ENCODE results near the gene ZBTB18. TPM values are rescaled to one million over a fixed set of nuclear protein-coding genes. Genes with fewer than 3 reads are reported as not detected.

ZBTB18 gene
- total RNA-seq, 1 donor from 2014 or later: 13.4 TPM

DNA sequence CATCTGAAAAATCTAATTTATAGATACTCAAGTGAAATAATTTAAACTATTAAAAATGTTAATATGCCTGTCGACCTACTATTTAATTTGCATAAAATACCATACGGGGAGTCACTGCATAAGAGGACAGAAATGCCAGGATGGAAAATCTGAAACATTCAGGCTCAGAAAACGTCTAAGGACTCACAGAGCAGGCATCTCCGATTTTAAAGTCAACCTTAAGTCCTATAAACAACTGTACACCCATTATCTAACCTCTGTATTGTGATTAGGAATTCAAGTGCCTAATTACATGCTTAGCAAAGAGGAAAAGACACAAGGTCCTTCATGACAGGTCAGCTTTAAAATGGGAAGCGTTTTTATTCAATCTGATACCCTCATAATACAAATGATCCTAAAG is 49.2 kb downstream of the ZBTB18 start:
- no peak for ATAC-seq
- intact Hi-C loops (cut with DNase I): no loop called here
- DNase-seq (ENCODE audit: low spot score): no peak

DNA sequence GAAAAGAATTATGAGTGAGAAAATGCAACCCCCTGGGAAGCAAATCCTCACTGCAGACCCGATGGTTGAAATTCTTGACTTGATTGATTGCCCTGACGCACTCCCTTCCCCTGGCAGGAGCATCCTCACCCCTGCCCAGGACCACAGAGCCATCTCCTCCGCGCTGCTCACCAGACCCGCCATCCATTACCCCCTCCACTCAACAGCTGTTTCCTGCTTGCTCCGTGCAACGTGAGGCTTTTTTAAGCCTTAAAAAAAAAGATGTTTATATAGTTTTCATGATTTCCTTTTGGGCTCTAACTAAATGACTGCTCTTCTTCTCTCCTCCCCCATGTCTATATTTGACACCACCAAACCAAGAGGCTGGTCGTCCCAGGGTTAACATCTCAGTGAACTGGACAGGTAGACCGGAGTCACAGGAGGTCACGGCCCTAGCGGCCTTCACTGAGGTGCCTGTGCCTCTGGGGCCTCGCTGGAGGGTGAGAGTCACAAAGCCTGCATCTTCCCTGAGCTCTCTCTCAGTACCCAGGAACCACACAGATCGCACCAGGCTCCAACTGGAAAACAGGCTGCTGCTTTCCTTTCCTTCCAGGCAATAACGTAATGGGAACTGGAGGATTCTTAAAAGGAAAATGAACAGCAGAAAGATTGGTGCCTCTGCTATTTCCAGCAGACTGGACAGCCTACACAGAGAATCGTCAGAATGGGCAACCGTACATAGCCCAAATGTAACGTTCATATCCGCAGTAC is 49.8 kb downstream of the ZBTB18 start:
- intact Hi-C loops (cut with DNase I): no loop called here
- no peak for DNase-seq (ENCODE audit: low spot score)
- no peak for ATAC-seq

DNA sequence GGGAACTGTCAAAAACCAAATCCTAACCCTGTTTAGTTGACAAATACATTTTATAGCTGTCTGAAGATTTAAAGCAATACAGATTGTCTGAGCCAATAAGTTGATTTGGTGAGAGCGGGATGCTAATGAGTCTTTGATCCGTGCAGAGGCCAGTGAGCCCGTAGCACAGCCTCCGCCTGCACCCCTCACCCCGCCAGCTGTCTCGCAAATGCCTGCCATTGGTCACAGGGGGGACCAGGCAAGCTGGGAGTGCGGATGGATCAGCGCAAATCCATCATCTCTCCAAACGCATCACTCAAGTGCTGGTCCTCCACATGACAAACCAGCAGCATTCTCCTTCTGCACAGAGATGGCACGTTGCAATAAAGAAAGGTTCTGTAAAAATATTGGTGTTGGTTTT is 51.0 kb downstream of the ZBTB18 start:
- intact Hi-C loops (cut with DNase I): no loop called here
- no peak for ATAC-seq
- DNase-seq (ENCODE audit: low spot score): no peak

DNA sequence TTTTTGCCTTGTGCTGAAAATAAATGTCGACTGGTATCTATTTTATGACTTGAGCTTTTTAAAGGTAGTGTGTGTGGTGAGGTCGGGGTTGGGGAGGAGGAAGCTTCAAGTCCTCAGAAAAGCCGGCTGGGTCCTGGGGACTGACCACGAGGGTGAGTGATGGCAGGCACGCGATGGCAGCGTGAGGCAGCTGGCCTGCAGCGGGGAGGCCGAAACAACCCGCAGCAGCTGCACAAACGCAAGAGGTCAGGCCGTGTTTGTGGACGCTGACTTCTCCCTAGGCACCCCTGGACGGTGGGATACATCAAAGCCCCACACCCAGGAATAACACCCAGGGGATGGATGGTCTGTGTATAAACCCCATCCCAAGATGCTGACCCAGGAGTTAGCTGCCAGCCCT is 51.4 kb downstream of the ZBTB18 start:
- intact Hi-C loops (cut with DNase I): no loop called here
- DNase-seq (ENCODE audit: low spot score): no peak
- ATAC-seq: no peak

DNA sequence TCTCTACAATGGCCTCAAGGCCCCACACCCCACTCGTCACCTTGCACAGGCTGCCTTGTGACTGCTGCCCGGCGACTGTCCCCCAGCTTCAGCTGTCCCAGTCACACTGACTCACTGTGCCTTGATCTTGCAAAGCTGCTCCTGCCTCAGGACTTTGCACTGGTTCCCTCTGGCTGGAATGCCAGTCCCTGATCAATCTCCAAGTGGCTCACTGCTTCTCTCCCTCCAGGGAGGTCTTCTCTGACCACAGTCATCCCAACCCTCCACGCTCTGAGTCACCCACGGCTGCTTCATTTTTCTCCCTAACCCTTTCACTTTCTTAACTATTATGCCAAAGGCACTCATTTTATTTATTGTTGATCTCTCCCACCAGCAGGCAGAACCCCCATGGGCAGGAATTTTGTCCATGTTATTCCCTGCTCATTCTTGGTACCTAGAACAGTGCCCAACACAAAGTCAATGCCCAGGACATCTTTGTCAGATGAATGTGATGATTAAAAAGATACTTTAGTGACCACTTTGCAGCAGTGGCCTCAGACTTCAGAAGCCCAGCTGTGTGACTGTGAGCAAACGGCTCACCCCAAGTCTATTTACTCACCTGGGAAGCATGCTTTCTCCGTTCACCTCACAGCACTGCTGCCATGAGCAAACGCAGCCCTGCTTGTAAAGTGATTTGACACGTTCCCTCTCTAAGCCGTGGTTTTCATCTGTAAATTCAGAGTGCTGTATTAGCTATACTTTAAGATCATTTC is 53.4 kb downstream of the ZBTB18 start:
- ATAC-seq: no peak
- DNase-seq (ENCODE audit: low spot score): no peak
- intact Hi-C loops (cut with DNase I): no loop called here

DNA sequence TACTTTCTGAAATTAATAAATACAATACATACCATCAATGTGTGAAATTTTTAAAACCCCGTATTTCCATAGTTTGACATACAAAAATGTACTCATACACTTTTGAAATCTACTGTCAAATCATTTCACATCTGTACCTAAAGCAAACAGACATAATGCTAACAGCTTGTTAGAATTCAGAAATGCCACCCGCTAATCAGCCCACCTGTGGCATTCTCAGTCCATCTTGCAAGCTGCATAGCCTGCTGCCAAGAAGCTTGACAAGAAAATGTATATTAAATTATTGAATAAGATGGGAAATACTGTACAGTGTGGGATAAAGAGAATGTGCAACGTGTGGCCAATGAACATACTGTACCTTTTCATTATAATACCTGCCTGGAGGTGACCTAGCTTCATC is 55.1 kb downstream of the ZBTB18 start:
- intact Hi-C loops (cut with DNase I): no loop called here
- DNase-seq (ENCODE audit: low spot score) (no peak), ATAC-seq (no peak)

Other genes with a start within 250 kb of the ZBTB18 start
- gene AKT3, start 201.0 kb upstream of the ZBTB18 start, total RNA-seq: 143 TPM

All from sciatic nerve (tissue), 2 donors.